Large intestine (tissue), 3 donors: Measurements from ENCODE around the gene GRIN2A. TPM values are rescaled to one million over a fixed set of nuclear protein-coding genes. Genes with fewer than 3 reads are reported as not detected.

Source experiments
- DNase-seq, 2 donors: peaks; one replicate each; pipeline versions ENCODE4 v3.0.0 to v3.0.0-alpha.2; 2013
- H3K27ac ChIP-seq: one replicate; pipeline ENCODE4 v1.5.1; 2013; ENCODE audit warnings: low read length
- H3K27me3 ChIP-seq: 2 replicates; pipeline ENCODE4 v1.6.1; 2013; ENCODE audit warnings: low read length; ENCODE audit not compliant: control insufficient read depth, insufficient read depth
- H3K36me3 ChIP-seq: 2 replicates; pipeline ENCODE4 v1.6.1; 2013; ENCODE audit warnings: low read length; ENCODE audit not compliant: control insufficient read depth, insufficient read depth
- H3K4me1 ChIP-seq: one replicate; pipeline ENCODE4 v1.6.1; 2013; ENCODE audit warnings: low read length; ENCODE audit not compliant: control insufficient read depth, insufficient read depth
- H3K4me3 ChIP-seq: one replicate; pipeline ENCODE4 v1.5.1; 2013; ENCODE audit warnings: low read length
- H3K9me3 ChIP-seq: one replicate; pipeline ENCODE4 v1.6.1; 2013; ENCODE audit warnings: mild to moderate bottlenecking, low read depth, low read length, moderate library complexity; ENCODE audit not compliant: control insufficient read depth
- WGBS: methylation state at CpG from one replicate; pipeline ENCODE4 v1.1.5; 2013; ENCODE audit warnings: low lambda C conversion rate; ENCODE audit not compliant: insufficient coverage; 5-methylcytosine and 5-hydroxymethylcytosine counted together
- polyA plus RNA-seq: library from polyadenylated mRNA; unstranded; fragments of 120-200 nt; gene quantifications from one replicate; pipeline ENCODE4 v1.2.1, GENCODE V29; 2013

Gene GRIN2A
- polyA plus RNA-seq, 1 donor = 0.10 TPM

DNA sequence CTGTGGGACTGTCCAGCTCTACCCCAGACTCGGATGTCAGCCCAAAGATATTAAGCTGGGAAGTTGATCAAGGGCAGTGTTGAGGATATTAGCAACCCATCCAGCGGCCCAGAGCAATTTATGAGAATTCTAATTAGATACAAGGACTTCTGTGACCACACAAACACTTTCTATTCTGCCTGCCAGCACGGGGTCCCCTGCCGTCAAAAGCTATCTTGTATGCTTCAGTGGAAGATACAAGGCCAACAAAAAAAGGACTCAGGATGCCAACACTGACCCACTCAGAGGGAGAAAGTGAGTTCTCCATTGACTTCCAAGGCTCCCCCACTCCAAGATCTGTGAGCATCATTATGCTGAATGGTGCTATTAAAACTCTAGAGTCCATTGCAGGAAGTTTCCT, 390.7 kb downstream of the GRIN2A start:
- H3K4me3 ChIP-seq = no peak overlapping the region
- no peaks in the 10 kb centered on the region for H3K4me1 ChIP-seq
- WGBS = no CpG with 5 or more reads among the region's 4 CpGs
- H3K27ac ChIP-seq = no peak overlapping the region
- no peak for DNase-seq
- H3K36me3 ChIP-seq = no peaks in the 10 kb centered on the region
- H3K9me3 ChIP-seq = no peaks in the 10 kb centered on the region
- no peaks in the 10 kb centered on the region for H3K27me3 ChIP-seq

DNA sequence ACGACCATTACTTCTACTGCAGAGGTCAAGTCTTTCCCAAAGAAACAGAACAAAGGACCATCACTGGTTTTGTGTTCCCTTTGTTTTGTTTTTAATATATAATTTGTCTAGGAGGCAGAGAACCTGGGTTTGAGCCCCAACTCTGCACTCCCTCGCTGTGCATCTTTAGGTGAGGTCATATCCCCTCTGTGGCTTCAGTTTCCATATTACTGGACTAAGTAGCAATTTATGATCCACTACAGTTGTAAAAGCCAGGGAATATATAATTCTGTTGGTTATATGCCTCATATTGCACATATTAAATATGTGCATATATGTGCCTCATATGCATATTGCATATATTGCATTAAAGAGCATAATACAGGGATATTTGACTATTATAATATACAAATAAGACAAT, 392.0 kb downstream of the GRIN2A start:
- Histone ChIP-seq H3K9me3 (no peaks in the 10 kb centered on the region), H3K27me3 (no peaks in the 10 kb centered on the region), H3K36me3 (no peaks in the 10 kb centered on the region), H3K4me3 (no peak overlapping the region), H3K4me1 (no peaks in the 10 kb centered on the region), H3K27ac (no peak overlapping the region)
- WGBS = no CpG with 5 or more reads among the region's 2 CpGs
- DNase-seq = no peak

GRCh38 chr16:9787717-9788116, 394.5 kb downstream of the GRIN2A start:
- Histone ChIP-seq H3K27ac (no peak overlapping the region), H3K4me3 (no peak overlapping the region), H3K4me1 (no peaks in the 10 kb centered on the region), H3K27me3 (no peaks in the 10 kb centered on the region), H3K36me3 (no peaks in the 10 kb centered on the region), H3K9me3 (no peaks in the 10 kb centered on the region)
- no CpG with 5 or more reads among the region's 5 CpGs for WGBS
- DNase-seq = no peak

DNA sequence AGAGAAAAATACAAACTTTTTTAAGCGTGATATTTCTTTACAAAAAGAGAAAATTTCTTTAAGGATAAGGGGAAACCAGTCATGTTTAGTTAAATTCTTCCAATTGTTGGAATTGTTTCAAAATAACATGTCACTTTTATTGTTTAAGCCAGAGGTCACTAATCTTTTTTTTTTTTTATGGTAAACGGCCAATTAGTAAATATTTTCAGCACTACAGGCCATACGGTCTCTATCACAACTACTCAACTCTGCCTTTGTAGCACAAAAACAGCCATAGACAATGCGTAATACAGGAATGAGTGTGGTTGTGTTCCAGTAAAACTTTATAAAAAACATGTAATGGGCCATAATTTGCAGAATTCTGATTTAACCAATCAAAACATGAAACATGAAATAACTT, 401.4 kb downstream of the GRIN2A start:
- 80% methylated on average over 1 of the region's 4 CpGs for WGBS
- Histone ChIP-seq H3K4me3 (no peak overlapping the region), H3K36me3 (no peaks in the 10 kb centered on the region), H3K27ac (no peak overlapping the region), H3K9me3 (no peaks in the 10 kb centered on the region), H3K27me3 (no peaks in the 10 kb centered on the region), H3K4me1 (no peaks in the 10 kb centered on the region)
- DNase-seq = no peak

DNA sequence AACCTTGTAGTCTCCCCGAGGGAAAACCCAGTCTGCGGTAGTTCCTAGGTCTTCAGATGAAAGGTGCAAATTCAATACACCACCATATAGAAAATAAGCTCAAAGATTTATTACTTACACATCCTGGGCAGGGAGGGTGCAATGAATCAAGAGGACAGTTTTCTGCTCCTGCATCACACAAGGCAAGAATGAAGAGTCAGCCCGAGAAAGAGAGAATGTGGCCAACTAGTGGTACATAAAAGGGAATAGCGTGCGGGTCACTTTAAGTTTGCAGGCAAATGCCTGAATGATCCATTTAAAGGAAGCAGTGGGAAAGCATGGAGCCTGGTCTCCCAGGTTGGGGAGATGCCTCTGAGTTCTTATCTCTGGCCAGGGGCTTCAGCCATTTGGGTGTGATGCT, 403.4 kb downstream of the GRIN2A start:
- Histone ChIP-seq H3K36me3 (no peaks in the 10 kb centered on the region), H3K27me3 (no peaks in the 10 kb centered on the region), H3K9me3 (no peaks in the 10 kb centered on the region), H3K4me1 (no peaks in the 10 kb centered on the region), H3K27ac (no peak overlapping the region), H3K4me3 (no peak overlapping the region)
- 85% methylated on average over 3 of the region's 5 CpGs for WGBS
- no peak for DNase-seq

GRCh38 chr16:9775998-9776397, 406.2 kb downstream of the GRIN2A start:
- Histone ChIP-seq H3K36me3 (no peaks in the 10 kb centered on the region), H3K27me3 (no peaks in the 10 kb centered on the region), H3K9me3 (no peaks in the 10 kb centered on the region), H3K4me1 (no peaks in the 10 kb centered on the region), H3K4me3 (no peak overlapping the region), H3K27ac (no peak overlapping the region)
- 100% methylated on average over 1 of the region's 5 CpGs for WGBS
- DNase-seq = no peak

DNA sequence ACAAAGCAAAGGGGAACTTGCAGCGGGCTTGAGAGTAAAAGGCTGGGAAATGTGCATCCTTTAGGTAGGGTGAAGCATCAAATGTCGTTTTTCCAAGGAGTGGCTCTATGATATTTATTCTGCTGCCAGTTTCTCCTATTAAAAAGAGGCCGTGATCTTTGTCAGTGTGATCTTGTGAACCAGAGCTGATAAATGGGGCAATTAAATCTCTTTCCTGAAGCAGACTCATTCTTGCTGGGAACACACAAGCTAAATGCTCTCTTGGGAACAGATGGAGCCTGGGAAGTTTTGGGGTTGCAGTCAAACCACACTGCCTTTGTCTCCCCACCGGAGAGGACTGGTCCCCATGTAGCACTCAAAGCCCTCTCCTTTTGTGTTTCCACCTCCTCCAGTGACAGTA, 408.9 kb downstream of the GRIN2A start:
- no peak for DNase-seq
- Histone ChIP-seq H3K36me3 (no peaks in the 10 kb centered on the region), H3K4me3 (no peak overlapping the region), H3K27ac (no peak overlapping the region), H3K9me3 (no peaks in the 10 kb centered on the region), H3K27me3 (no peaks in the 10 kb centered on the region), H3K4me1 (no peaks in the 10 kb centered on the region)
- 71% methylated on average over 2 of the region's 4 CpGs for WGBS

DNA sequence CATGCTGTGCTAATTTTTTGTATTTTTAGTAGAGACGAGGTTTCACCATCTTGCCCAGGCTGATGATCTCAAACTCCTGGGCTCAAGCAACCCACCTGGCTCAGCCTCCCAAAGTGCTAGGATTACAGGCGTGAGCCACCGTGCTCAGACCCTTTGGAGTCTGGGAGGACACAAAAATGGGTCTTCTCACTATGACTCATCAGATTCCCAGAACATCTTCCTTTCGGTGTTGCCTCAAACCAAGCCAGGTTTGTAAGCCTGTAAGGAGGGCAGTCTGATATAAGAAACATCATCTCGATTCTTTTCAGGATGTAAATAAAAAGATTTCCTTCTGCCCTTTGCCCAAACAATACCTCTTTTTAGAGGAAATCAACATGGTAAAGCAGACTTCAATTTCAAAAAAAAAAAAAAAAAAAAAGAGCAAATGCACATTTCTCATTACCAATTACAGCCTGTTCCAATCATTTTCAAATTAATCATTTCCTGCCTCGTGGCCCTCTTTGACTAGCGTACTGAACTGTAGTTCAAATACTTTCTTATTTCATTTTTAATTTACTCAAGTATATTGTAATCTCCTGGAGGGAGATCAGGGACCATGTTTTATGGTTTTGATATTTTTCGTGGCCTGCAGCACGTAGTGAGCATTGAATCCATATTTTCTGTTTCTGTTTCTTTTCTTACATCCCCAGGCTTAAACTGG, 409.6 kb downstream of the GRIN2A start:
- no peaks in the 10 kb centered on the region for H3K4me1 ChIP-seq
- DNase-seq = no peak
- H3K4me3 ChIP-seq = no peak overlapping the region
- H3K27ac ChIP-seq = no peak overlapping the region
- H3K36me3 ChIP-seq = no peaks in the 10 kb centered on the region
- H3K9me3 ChIP-seq = no peaks in the 10 kb centered on the region
- no peaks in the 10 kb centered on the region for H3K27me3 ChIP-seq
- 100% methylated on average over 3 of the region's 9 CpGs for WGBS

- no peaks in the 10 kb centered on the region for H3K36me3 ChIP-seq
- H3K4me1 ChIP-seq = no peaks in the 10 kb centered on the region
- no peak overlapping the region for H3K4me3 ChIP-seq
- DNase-seq = no peak
- WGBS = 100% methylated on average over 1 of the region's 4 CpGs
- no peak overlapping the region for H3K27ac ChIP-seq
- no peaks in the 10 kb centered on the region for H3K27me3 ChIP-seq
- H3K9me3 ChIP-seq = no peaks in the 10 kb centered on the region
Observed at GRCh38 chr16:9766891-9767290, 415.3 kb downstream of the GRIN2A start.

DNA sequence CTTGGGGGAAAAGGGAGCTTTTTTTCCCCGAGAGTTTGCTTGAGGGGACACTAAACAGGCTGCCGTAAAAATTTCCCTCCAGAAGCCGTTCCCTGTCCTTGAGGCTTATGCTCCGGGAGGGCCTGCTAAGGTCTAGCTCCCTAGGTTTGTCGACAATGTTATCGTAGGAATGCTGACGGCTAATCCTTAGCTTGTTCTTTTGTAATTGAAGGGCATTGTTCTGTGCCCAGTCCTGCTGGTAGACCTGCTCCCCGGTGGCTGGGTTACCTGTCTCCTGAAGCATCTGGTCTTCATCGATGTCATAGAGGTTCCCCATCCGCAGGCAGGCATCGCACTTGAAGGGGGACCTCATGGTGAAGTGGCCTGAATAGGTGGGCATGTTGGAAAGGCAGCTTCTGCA, 418.7 kb downstream of the GRIN2A start:
- Histone ChIP-seq H3K27ac (no peak overlapping the region), H3K4me1 (no peaks in the 10 kb centered on the region), H3K27me3 (no peaks in the 10 kb centered on the region), H3K36me3 (no peaks in the 10 kb centered on the region), H3K4me3 (no peak overlapping the region), H3K9me3 (no peaks in the 10 kb centered on the region)
- WGBS = 80% methylated on average over 1 of the region's 11 CpGs
- no peak for DNase-seq

DNA sequence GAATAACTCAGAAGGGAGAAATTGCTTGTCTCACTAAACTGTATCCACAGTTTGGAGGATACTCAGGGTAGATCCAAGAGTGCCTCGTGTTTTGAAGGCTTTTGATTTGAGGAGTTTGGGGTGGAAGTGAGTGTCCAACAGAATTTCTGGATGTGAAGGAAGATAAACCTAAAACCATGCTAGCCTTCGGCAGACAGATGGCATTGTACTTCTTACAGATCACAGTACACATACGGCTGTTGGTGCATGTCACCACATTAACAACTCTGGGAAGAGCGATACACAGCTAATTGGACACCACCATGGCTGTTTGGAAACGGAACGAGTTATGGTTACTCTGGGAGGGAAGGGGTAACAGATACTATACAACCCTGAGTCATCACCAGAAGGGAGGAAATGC, 420.4 kb downstream of the GRIN2A start:
- 95% methylated on average over 3 of the region's 6 CpGs for WGBS

More for the DNA sequence above, 420.4 kb downstream of the GRIN2A start:
- no peak overlapping the region for H3K4me3 ChIP-seq
- DNase-seq = no peak
- H3K9me3 ChIP-seq = no peaks in the 10 kb centered on the region
- no peaks in the 10 kb centered on the region for H3K36me3 ChIP-seq
- no peaks in the 10 kb centered on the region for H3K27me3 ChIP-seq
- no peaks in the 10 kb centered on the region for H3K4me1 ChIP-seq
- H3K27ac ChIP-seq = no peak overlapping the region
